Body of pancreas (tissue), 4 donors: ENCODE measurements around the gene RAB20. TPM values are rescaled to one million over a fixed set of nuclear protein-coding genes. Genes with fewer than 3 reads are reported as not detected.

Experiments used
- ATAC-seq: fragments of 150-250 bp; one replicate; pipeline ENCODE4 v1.9.1; 2016
- DNase-seq, 4 donors: peaks; one replicate each; pipeline ENCODE4 v3.0.0-alpha.2; 2019
- H3K27ac ChIP-seq, 4 donors: fragments of 200-600 bp; sonication (generic); 1 replicate in 3 of 4; 2 replicates in 1 of 4; pipeline versions ENCODE4 v1.5.1 to v1.6.1; 2016 to 2019; ENCODE audit warnings: mild to moderate bottlenecking in 1 of 4, mixed read lengths in 1 of 4, moderate library complexity in 1 of 4
- H3K27me3 ChIP-seq, 2 donors: fragments of 200-600 bp; sonication (generic); one replicate each; pipeline ENCODE4 v1.6.0; 2016; ENCODE audit warnings: mild to moderate bottlenecking in 1 of 2
- H3K36me3 ChIP-seq, 2 donors: fragments of 200-600 bp; sonication (generic); replicated peaks in 1 of 2; 2 replicates each; pipeline ENCODE4 v1.5.1; 2016; ENCODE audit warnings: low read depth in 2 of 2; ENCODE audit not compliant: insufficient read depth in 1 of 2
- H3K4me1 ChIP-seq: fragments of 200-600 bp; sonication (generic); one replicate; pipeline ENCODE4 v1.6.0; 2016
- H3K4me3 ChIP-seq, 2 donors: fragments of 200-600 bp; sonication (generic); 1 replicate in 1 of 2; 2 replicates in 1 of 2; pipeline ENCODE4 v1.5.1; 2016 to 2019
- H3K9me3 ChIP-seq, 3 donors: fragments of 200-600 bp; sonication (generic); 1 replicate in 2 of 3; 2 replicates in 1 of 3; pipeline ENCODE4 v1.5.1; 2016
- CTCF ChIP-seq, 7 experiments: fragments of 450-650 bp in 4 of 7; fragments of 200-600 bp in 3 of 7; sonication (generic) in 3 of 7; IDR thresholded peaks; one replicate each; pipeline ENCODE4 v1.5.1; 2016 to 2019; ENCODE audit warnings: antibody characterized with exemption in 7 of 7
- POLR2A ChIP-seq, 3 donors: fragments of 450-650 bp; IDR thresholded peaks; one replicate each; pipeline ENCODE4 v1.6.1; 2016; ENCODE audit warnings: antibody characterized with exemption in 3 of 3, mild to moderate bottlenecking in 2 of 3
- WGBS, 2 donors: methylation state at CpG; one replicate each; pipeline ENCODE4 v1.1.5; 2017; 5-methylcytosine and 5-hydroxymethylcytosine counted together
- intact Hi-C: fragments of 100-400 bp; cut with DNase I; formaldehyde crosslinking; loops from one replicate; pipeline ENCODE4 v1.15.1; 2023
- total RNA-seq, 2 donors: library from RNA; depleted of rRNA; stranded (reverse); fragments of >200 nt; gene quantifications; one replicate each; pipeline ENCODE4 v1.1.0, GENCODE V29; 2016

The RAB20 gene
- total RNA-seq, 2 donors from 2014 or later: 23.1 to 35.5 TPM

- peak overlapping the region in 2 of 4 donors; percentile 30 to 87 for H3K27ac ChIP-seq
- peaks cover 33% of the 10 kb centered on the region for H3K4me1 ChIP-seq
- no peaks in the 10 kb centered on the region for H3K36me3 ChIP-seq
Observed at GRCh38 chr13:110505594-110505993, 55.9 kb downstream of the RAB20 start.

GRCh38 chr13:110503979-110504499 is 57.5 kb downstream of the RAB20 start:
- Histone ChIP-seq H3K27ac (no peak overlapping the region), H3K36me3 (no peaks in the 10 kb centered on the region), H3K9me3 (no peaks in the 10 kb centered on the region), H3K4me1 (peaks cover 33% of the 10 kb centered on the region), H3K4me3 (no peak overlapping the region), H3K27me3 (no peaks in the 10 kb centered on the region)
- intact Hi-C loops: no loop called here
- ATAC-seq (no peak), DNase-seq (no peak)
- WGBS, 2 donors: 89 to 92% methylated on average over 16 to 17 of the region's 18 CpGs
- TF ChIP-seq CTCF (IDR thresholded peaks at IDR 0.05) (no peak), POLR2A (IDR thresholded peaks at IDR 0.05) (no peak)

More at GRCh38 chr13:110505594-110505993, 55.9 kb downstream of the RAB20 start:
- no peak for ATAC-seq
- Histone ChIP-seq H3K27me3 (no peaks in the 10 kb centered on the region), H3K4me3 (no peak overlapping the region), H3K9me3 (no peaks in the 10 kb centered on the region)
- 92 to 95% methylated on average over 10 of the region's 10 CpGs for WGBS, 2 donors
- no peak for TF ChIP-seq POLR2A (IDR thresholded peaks at IDR 0.05)
- no peak for TF ChIP-seq CTCF (IDR thresholded peaks at IDR 0.05)
- intact Hi-C loops: no loop called here
- DNase-seq: no peak

GRCh38 chr13:110503037-110503901 is 58.3 kb downstream of the RAB20 start:
- Histone ChIP-seq H3K4me1 (peaks cover 29% of the 10 kb centered on the region), H3K36me3 (no peaks in the 10 kb centered on the region), H3K9me3 (no peaks in the 10 kb centered on the region), H3K4me3 (no peak overlapping the region), H3K27ac (no peak overlapping the region), H3K27me3 (no peaks in the 10 kb centered on the region)
- DNase-seq (no peak), ATAC-seq (no peak)
- intact Hi-C loops: no loop called here
- WGBS, 2 donors: 71 to 83% methylated on average over 15 to 17 of the region's 20 CpGs
- TF ChIP-seq CTCF (IDR thresholded peaks at IDR 0.05) (no peak), POLR2A (IDR thresholded peaks at IDR 0.05) (no peak)

- intact Hi-C loops: no loop called here
- no peaks in the 10 kb centered on the region for H3K27me3 ChIP-seq
- H3K36me3 ChIP-seq: no peaks in the 10 kb centered on the region
- ATAC-seq: no peak
- no peak for DNase-seq
- 95 to 98% methylated on average over 6 to 9 of the region's 9 CpGs for WGBS, 2 donors
- TF ChIP-seq CTCF (IDR thresholded peaks at IDR 0.05): no peak
- TF ChIP-seq POLR2A (IDR thresholded peaks at IDR 0.05): no peak
- no peak overlapping the region for H3K27ac ChIP-seq
- H3K4me1 ChIP-seq: peaks cover 8% of the 10 kb centered on the region
- no peaks in the 10 kb centered on the region for H3K9me3 ChIP-seq
- no peak overlapping the region for H3K4me3 ChIP-seq
Observed at GRCh38 chr13:110501188-110501587, 60.3 kb downstream of the RAB20 start.
